ENCODE results near the gene NSUN4. TPM values are rescaled to one million over a fixed set of nuclear protein-coding genes. Genes with fewer than 3 reads are reported as not detected.

NSUN4 gene
- total and polyA plus RNA-seq, 2 of the 13 experiments (the other 11 are each of a cell fraction or from before 2014, with no cell fraction given): 21.5 to 23.5 TPM

DNA sequence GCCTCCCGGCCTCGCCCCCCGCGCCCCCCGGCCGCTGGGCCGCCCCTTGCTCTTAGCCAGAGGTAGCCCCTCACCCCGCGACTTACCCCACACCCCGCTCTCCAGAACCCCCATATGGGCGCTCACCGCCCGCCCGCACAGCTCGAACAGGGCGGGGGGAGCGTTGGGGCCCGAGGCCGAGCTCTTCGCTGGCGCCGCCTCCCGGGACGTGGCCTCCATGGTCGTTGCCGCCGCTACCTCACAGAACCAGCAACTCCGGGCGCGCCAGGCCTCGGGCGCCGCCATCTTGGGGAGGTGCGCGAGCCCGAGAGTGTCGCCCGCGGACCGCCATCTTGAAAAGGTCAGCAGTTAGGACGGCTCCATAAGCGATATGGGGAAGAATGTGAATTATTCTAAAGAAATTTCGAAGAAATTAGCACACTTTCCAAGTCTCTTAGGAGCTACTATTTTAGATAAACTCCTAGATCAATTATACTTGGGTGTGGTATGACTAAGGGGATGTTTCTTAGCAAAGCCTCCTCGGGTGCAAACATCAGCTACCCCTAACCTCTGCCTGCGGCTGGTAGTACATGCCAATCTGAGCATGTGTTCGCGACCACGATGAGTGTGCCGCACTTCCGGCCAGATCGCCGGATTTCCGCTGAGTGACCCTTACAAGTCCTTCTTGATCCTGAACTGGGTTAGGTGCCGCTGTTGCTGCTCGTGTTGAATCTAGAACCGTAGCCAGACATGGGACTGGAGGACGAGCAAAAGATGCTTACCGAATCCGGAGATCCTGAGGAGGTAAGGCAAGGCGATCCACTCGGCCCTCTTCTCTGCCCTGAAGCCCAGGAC lies 37.4 kb upstream of the NSUN4 start, which contains the start of the genes LRRC41 and UQCRH (continued):
- TF ChIP-seq, protein P1, sequence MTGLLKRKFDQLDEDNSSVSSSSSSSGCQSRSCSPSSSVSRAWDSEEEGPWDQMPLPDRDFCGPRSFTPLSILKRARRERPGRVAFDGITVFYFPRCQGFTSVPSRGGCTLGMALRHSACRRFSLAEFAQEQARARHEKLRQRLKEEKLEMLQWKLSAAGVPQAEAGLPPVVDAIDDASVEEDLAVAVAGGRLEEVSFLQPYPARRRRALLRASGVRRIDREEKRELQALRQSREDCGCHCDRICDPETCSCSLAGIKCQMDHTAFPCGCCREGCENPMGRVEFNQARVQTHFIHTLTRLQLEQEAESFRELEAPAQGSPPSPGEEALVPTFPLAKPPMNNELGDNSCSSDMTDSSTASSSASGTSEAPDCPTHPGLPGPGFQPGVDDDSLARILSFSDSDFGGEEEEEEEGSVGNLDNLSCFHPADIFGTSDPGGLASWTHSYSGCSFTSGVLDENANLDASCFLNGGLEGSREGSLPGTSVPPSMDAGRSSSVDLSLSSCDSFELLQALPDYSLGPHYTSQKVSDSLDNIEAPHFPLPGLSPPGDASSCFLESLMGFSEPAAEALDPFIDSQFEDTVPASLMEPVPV (CRISPR knock-in tag; IDR thresholded peaks at IDR 0.05): no peak
- TF ChIP-seq ZNF124 (CRISPR knock-in tag; IDR thresholded peaks at IDR 0.05): peak; percentile 51; the same call in 1 of the 2 replicates
- no peak for TF ChIP-seq ONECUT2 (CRISPR knock-in tag; IDR thresholded peaks at IDR 0.05)
- TF ChIP-seq CCDC6 (CRISPR knock-in tag; IDR thresholded peaks at IDR 0.05): peak; percentile 52; the same call in 1 of the 2 replicates
- TF ChIP-seq NONO (IDR thresholded peaks at IDR 0.05): no peak
- TF ChIP-seq NONO (CRISPR knock-in tag; conservative IDR thresholded peaks at IDR 0.05): peak; percentile 34; the same call in 1 of the 2 replicates
- no peak for TF ChIP-seq ZNF878 (CRISPR knock-in tag; IDR thresholded peaks at IDR 0.05)
- TF ChIP-seq NCOR1 (IDR thresholded peaks at IDR 0.05; ENCODE audit: borderline replicate concordance, low read length): no peak; the same call in 1 of the 2 replicates
- no peak for TF ChIP-seq HNRNPH1 (optimal IDR thresholded peaks at IDR 0.05; ENCODE audit: low read depth, low read length)
- no peak; the same call in 1 of the 2 replicates for TF ChIP-seq ZNF501 (CRISPR knock-in tag; IDR thresholded peaks at IDR 0.05)
- 0 out of 2 replicates have a peak, but pooled peaks have one; percentile 30 for TF ChIP-seq ZBTB10 (CRISPR knock-in tag; IDR thresholded peaks at IDR 0.05; ENCODE audit: borderline replicate concordance)
- TF ChIP-seq POLR2A (IDR thresholded peaks at IDR 0.05; ENCODE audit: insufficient read depth in 1 of 2, low read depth in 2 of 2, low read length in 2 of 2): peak; percentile 84 to 85
- TF ChIP-seq ARID5B (CRISPR knock-in tag; IDR thresholded peaks at IDR 0.05): peak; percentile 18; the same call in 1 of the 2 replicates
- TF ChIP-seq DR1 (CRISPR knock-in tag; IDR thresholded peaks at IDR 0.05): peak; percentile 41
- TF ChIP-seq RXRA (CRISPR knock-in tag; IDR thresholded peaks at IDR 0.05): 0 out of 2 replicates have a peak, but pooled peaks have one; percentile 15
- TF ChIP-seq, protein P2, sequence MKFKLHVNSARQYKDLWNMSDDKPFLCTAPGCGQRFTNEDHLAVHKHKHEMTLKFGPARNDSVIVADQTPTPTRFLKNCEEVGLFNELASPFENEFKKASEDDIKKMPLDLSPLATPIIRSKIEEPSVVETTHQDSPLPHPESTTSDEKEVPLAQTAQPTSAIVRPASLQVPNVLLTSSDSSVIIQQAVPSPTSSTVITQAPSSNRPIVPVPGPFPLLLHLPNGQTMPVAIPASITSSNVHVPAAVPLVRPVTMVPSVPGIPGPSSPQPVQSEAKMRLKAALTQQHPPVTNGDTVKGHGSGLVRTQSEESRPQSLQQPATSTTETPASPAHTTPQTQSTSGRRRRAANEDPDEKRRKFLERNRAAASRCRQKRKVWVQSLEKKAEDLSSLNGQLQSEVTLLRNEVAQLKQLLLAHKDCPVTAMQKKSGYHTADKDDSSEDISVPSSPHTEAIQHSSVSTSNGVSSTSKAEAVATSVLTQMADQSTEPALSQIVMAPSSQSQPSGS (CRISPR knock-in tag; IDR thresholded peaks at IDR 0.05): no peak
- TF ChIP-seq, protein P3, sequence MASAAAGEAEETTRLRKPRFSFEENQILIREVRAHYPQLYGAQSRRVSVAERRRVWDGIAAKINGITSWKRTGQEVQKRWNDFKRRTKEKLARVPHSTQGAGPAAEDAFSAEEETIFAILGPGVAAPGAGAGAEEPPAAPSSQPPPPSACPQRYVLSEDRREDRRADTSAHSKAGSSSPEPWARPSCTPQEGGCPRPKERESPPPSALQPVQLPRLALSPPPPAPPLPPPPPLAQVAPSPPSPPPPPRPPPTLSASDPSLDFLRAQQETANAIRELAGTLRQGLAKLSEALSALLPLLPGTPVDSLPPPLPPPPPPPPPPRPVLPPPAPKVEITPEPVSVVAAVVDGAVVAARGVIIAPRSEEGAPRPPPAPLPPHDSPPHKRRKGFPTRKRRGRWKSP (CRISPR knock-in tag; IDR thresholded peaks at IDR 0.05): 0 out of 2 replicates have a peak, but pooled peaks have one; percentile 18
- TF ChIP-seq SRY (CRISPR knock-in tag; IDR thresholded peaks at IDR 0.05): peak; percentile 28

Data from HepG2 (cell line).